K562 (cell line): ENCODE results near the gene SUMF1. TPM values are rescaled to one million over a fixed set of nuclear protein-coding genes. Genes with fewer than 3 reads are reported as not detected.
A peak's percentile ranks its signal among the peaks of the same experiment; 100 is the strongest.

Source experiments
- ARID1B ChIP-seq: fragments of 450-650 bp; IDR thresholded peaks from 2 replicates; pipeline ENCODE4 v1.6.1; 2016; ENCODE audit warnings: antibody characterized with exemption, mild to moderate bottlenecking, inconsistent platforms
- ATF7 ChIP-seq: fragments of 450-650 bp; IDR thresholded peaks from 2 replicates; pipeline ENCODE4 v1.7.1; 2014; ENCODE audit warnings: mild to moderate bottlenecking, moderate library complexity
- CEBPG ChIP-seq, 3 experiments: fragments of 200-800 bp in 1 of 3; sonication (Bioruptor generic) in 1 of 3; sonication (generic) in 1 of 3; formaldehyde crosslinking in 1 of 3; IDR thresholded peaks in 2 of 3; conservative IDR thresholded peaks in 1 of 3; 2 replicates each; pipeline versions ENCODE4 v1.6.1 to v1.8.0; 2016 to 2022; ENCODE audit warnings: missing compliant biosample characterization in 2 of 3, missing genetic modification characterization in 2 of 3, mild to moderate bottlenecking in 1 of 3, missing genetic modification reagents in 1 of 3
- DMBX1 ChIP-seq: fragments of 250-450 bp; sonication (Bioruptor Pico); IDR thresholded peaks from 2 replicates; pipeline ENCODE4 v1.8.0; 2022; ENCODE audit warnings: inconsistent platforms, mild to moderate bottlenecking, moderate library complexity, borderline replicate concordance
- ETV1 ChIP-seq: fragments of 450-650 bp; conservative IDR thresholded peaks from 2 replicates; pipeline ENCODE4 v1.6.1; 2016; ENCODE audit warnings: missing genetic modification characterization, control low read depth, low read depth, missing compliant biosample characterization
- HDAC3 ChIP-seq: fragments of 450-650 bp; IDR thresholded peaks from 2 replicates; pipeline ENCODE4 v1.6.1; 2018; ENCODE audit warnings: borderline replicate concordance, mild to moderate bottlenecking, moderate library complexity; ENCODE audit not compliant: partially characterized antibody
- KLF6 ChIP-seq: fragments of 250-450 bp; sonication (Bioruptor Pico); IDR thresholded peaks from 2 replicates; pipeline ENCODE4 v1.4.0; 2020; ENCODE audit warnings: mild to moderate bottlenecking, moderate library complexity, borderline replicate concordance
- LCOR ChIP-seq: sonication (generic); formaldehyde crosslinking; IDR thresholded peaks from 2 replicates; pipeline ENCODE4 v1.8.0; 2022; ENCODE audit warnings: mild to moderate bottlenecking, missing genetic modification reagents
- NBN ChIP-seq: fragments of 450-650 bp; IDR thresholded peaks from 2 replicates; pipeline ENCODE4 v1.6.1; 2016; ENCODE audit warnings: low read depth, mild to moderate bottlenecking
- NFXL1 ChIP-seq: fragments of 450-650 bp; formaldehyde crosslinking; IDR thresholded peaks from 2 replicates; pipeline ENCODE4 v1.4.0; 2021; ENCODE audit warnings: mild to moderate bottlenecking
- NR2C1 ChIP-seq, 2 experiments: fragments of 450-650 bp; IDR thresholded peaks; 2 replicates each; pipeline ENCODE4 v1.6.1; 2017; ENCODE audit warnings: mild to moderate bottlenecking in 2 of 2, antibody characterized with exemption in 1 of 2, inconsistent platforms in 1 of 2, missing compliant biosample characterization in 1 of 2, missing genetic modification characterization in 1 of 2
- SMARCA4 ChIP-seq: fragments of 450-650 bp; IDR thresholded peaks from 2 replicates; pipeline ENCODE4 v1.6.1; 2016
- TEAD1 ChIP-seq, 2 experiments: fragments of 450-650 bp in 1 of 2; sonication (generic) in 1 of 2; formaldehyde crosslinking; IDR thresholded peaks; 2 replicates each; pipeline versions ENCODE4 v1.4.0 to v1.8.0; 2020 to 2022; ENCODE audit warnings: mild to moderate bottlenecking in 2 of 2, missing genetic modification reagents in 1 of 2
- ZNF134 ChIP-seq: fragments of 250-450 bp; sonication (Bioruptor Pico); conservative IDR thresholded peaks from 2 replicates; pipeline ENCODE4 v1.4.0; 2020
- ZNF584 ChIP-seq: fragments of 200-800 bp; sonication (Bioruptor generic); IDR thresholded peaks from 2 replicates; pipeline ENCODE4 v1.6.1; 2016; ENCODE audit warnings: low read depth, mild to moderate bottlenecking, missing genetic modification characterization, missing compliant biosample characterization
- ZNF644 ChIP-seq: fragments of 200-800 bp; sonication (Bioruptor generic); IDR thresholded peaks from 2 replicates; pipeline ENCODE4 v1.6.1; 2016; ENCODE audit warnings: low read depth, missing genetic modification characterization, missing compliant biosample characterization
- polyA plus RNA-seq, 8 experiments: library from polyadenylated mRNA; depleted of rRNA in 4 of 8; stranded (reverse) in 5 of 8; unstranded in 3 of 8; fragments of >200 nt; fragmentation: Nextera tagmentation in 2 of 8; fragmentation: Illumina TruSeq in 1 of 8; extraction: Ambion mirVana in 2 of 8; extraction: Trizol in 1 of 8; gene quantifications; 2 replicates each; pipeline versions ENCODE4 v1.2.1 to v1.2.3, GENCODE V29; 2011 to 2014; ENCODE audit warnings: inconsistent platforms in 1 of 8, missing spikeins in 1 of 8
- total RNA-seq, 7 experiments: library from RNA; depleted of rRNA in 6 of 7; stranded (reverse); fragments of >200 nt in 6 of 7; fragmentation: Illumina TruSeq in 2 of 7; extraction: Trizol in 2 of 7; gene quantifications; 2 replicates each; pipeline versions ENCODE4 v1.2.1 to v1.2.3, GENCODE V29; 2011 to 2021; ENCODE audit warnings: low replicate concordance in 1 of 7
- TF ChIP-seq, protein P1 (sequence below), 2 experiments: IDR thresholded peaks in 1 of 2; conservative IDR thresholded peaks in 1 of 2; 2 replicates each; pipeline ENCODE4 v1.6.1; 2016; ENCODE audit warnings: low read depth in 2 of 2, mild to moderate bottlenecking in 1 of 2, missing compliant biosample characterization in 1 of 2, missing genetic modification characterization in 1 of 2, moderate library complexity in 1 of 2
- TF ChIP-seq, protein P2 (sequence below): fragments of 200-800 bp; sonication (Bioruptor generic); IDR thresholded peaks from 2 replicates; pipeline ENCODE4 v1.6.1; 2017; ENCODE audit warnings: missing genetic modification characterization, missing compliant biosample characterization
- TF ChIP-seq, protein P3 (sequence below): fragments of 450-650 bp; formaldehyde crosslinking; IDR thresholded peaks from 2 replicates; pipeline ENCODE4 v1.4.0; 2020; ENCODE audit warnings: mild to moderate bottlenecking

Gene SUMF1
- total and polyA plus RNA-seq, 9 of the 15 experiments (the other 6 are each of a cell fraction or from before 2014, with no cell fraction given), result 1.3 to 7.4 (median 4.2) TPM

DNA sequence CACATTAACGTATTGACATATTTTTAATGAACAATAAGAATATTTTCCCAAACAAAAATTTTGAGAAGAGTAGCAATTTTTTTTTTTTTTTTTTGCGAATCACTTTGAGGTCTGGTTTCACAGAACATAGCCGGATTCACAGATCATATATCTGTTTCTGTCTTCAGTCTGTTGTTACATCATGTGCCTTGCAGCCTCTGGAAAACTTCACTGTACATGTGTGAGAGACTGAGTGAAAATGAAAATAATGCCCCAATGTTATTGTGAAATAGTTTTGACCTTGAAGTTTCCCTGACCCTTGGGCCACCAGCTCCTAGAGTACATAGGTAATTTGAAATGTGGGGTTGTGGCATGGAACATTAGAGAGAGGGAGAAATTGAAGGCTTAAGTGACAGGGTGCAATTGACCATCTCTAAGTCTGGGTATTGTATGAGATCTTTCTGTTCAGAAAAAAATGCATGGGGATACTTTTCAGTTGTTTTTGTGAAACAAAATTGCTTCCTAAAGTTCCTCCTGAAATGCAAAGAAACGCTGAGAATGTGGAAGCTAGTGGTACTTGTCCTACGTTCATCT is 40.0 kb upstream of the SUMF1 start (continued):
- TF ChIP-seq, protein P1, sequence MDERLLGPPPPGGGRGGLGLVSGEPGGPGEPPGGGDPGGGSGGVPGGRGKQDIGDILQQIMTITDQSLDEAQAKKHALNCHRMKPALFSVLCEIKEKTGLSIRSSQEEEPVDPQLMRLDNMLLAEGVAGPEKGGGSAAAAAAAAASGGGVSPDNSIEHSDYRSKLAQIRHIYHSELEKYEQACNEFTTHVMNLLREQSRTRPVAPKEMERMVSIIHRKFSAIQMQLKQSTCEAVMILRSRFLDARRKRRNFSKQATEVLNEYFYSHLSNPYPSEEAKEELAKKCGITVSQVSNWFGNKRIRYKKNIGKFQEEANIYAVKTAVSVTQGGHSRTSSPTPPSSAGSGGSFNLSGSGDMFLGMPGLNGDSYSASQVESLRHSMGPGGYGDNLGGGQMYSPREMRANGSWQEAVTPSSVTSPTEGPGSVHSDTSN (CRISPR knock-in tag; IDR thresholded peaks at IDR 0.05; ENCODE audit: low read depth), result no peak
- TF ChIP-seq, protein P1 (tag; conservative IDR thresholded peaks at IDR 0.05; ENCODE audit: low read depth), result peak; percentile 61
- TF ChIP-seq, protein P2, sequence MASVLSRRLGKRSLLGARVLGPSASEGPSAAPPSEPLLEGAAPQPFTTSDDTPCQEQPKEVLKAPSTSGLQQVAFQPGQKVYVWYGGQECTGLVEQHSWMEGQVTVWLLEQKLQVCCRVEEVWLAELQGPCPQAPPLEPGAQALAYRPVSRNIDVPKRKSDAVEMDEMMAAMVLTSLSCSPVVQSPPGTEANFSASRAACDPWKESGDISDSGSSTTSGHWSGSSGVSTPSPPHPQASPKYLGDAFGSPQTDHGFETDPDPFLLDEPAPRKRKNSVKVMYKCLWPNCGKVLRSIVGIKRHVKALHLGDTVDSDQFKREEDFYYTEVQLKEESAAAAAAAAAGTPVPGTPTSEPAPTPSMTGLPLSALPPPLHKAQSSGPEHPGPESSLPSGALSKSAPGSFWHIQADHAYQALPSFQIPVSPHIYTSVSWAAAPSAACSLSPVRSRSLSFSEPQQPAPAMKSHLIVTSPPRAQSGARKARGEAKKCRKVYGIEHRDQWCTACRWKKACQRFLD (CRISPR knock-in tag), result peak; percentile 77; the same call in 1 of the 2 replicates
- TF ChIP-seq CEBPG (CRISPR knock-in tag; IDR thresholded peaks at IDR 0.05) (peak; percentile 90), CEBPG (tag; conservative IDR thresholded peaks at IDR 0.05 in 1 of 2, IDR thresholded peaks at IDR 0.05 in 1 of 2) (peak; percentile 97 to 99), NFXL1 (CRISPR knock-in tag) (no peak), ARID1B (peak; percentile 19; the same call in 1 of the 2 replicates), ZNF644 (tag) (peak; percentile 58), LCOR (CRISPR knock-in tag) (no peak), KLF6 (CRISPR knock-in tag) (peak; percentile 83), NR2C1 (IDR thresholded peaks at IDR 0.05) (0 out of 2 replicates have a peak, but pooled peaks have one; percentile 10), NR2C1 (tag; IDR thresholded peaks at IDR 0.05) (peak; percentile 78), TEAD1 (CRISPR knock-in tag; IDR thresholded peaks at IDR 0.05) (peak in 1 of 2 experiments; percentile 17; a peak in 1 of 4 replicates), ETV1 (tag) (0 out of 2 replicates have a peak, but pooled peaks have one; percentile 50), ZNF584 (peak; percentile 81; the same call in 1 of the 2 replicates), ZNF134 (CRISPR knock-in tag) (0 out of 2 replicates have a peak, but pooled peaks have one; percentile 11), HDAC3 (peak; percentile 12), SMARCA4 (peak; percentile 62; the same call in 1 of the 2 replicates), NBN (no peak; the same call in 1 of the 2 replicates), ATF7 (peak; percentile 66), DMBX1 (peak; percentile 65; the same call in 1 of the 2 replicates)
- TF ChIP-seq, protein P3, sequence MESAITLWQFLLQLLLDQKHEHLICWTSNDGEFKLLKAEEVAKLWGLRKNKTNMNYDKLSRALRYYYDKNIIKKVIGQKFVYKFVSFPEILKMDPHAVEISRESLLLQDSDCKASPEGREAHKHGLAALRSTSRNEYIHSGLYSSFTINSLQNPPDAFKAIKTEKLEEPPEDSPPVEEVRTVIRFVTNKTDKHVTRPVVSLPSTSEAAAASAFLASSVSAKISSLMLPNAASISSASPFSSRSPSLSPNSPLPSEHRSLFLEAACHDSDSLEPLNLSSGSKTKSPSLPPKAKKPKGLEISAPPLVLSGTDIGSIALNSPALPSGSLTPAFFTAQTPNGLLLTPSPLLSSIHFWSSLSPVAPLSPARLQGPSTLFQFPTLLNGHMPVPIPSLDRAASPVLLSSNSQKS (CRISPR knock-in tag), result 0 out of 2 replicates have a peak, but pooled peaks have one; percentile 33
